ENCODE data around the gene HLCS.

- TF ChIP-seq CTCF (IDR thresholded peaks at IDR 0.05) (no peak), POLR2A (IDR thresholded peaks at IDR 0.05) (no peak)
Observed at GRCh38 chr21:36856643-36857042, 109.8 kb downstream of the HLCS start.

All from prostate gland (tissue), 2 donors.